ENCODE results near the gene SSC5D. TPM values are rescaled to one million over a fixed set of nuclear protein-coding genes. Genes with fewer than 3 reads are reported as not detected.

Gene SSC5D
- total and polyA plus RNA-seq, 2 experiments from 2014 or later: 0.23 to 0.69 TPM

DNA sequence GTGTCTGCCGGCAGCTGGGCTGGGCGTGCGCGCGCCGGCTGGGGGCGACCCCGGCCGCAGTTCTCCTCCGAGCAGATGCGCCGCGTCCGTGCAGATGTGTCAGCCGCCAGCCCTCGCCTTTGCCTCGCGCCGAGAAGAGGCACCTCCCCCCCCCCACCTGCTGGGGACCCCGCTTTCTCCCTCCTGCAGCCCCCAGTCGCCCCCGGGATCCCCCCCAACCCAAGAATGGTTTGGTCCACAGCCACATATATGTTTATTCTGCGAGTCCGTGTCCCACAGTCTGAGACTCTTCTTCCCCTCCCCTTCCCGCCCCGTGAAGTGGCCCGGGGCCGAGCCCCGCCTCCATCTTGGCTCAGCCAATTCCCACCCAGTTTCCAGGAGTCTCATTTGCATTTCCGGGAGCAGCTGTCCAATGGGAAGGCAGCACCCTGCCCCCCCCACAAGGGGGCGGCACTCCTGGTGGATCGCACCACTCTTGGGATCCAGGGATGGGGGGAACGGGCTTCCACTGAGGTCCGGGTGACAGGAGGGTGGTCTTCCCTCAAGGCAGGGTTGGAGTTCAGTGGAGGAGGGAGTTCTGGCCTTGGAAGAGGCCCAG lies 35.4 kb upstream of the SSC5D start:
- no peaks in the 10 kb centered on the region for H3K9me2 ChIP-seq (ENCODE audit: insufficient read depth)
- peaks cover 31% of the 10 kb centered on the region for H3K27me3 Mint-ChIP-seq (ENCODE audit: insufficient read depth, low read depth, poor library complexity)
- H3K4me1 Mint-ChIP-seq: peaks cover 6% of the 10 kb centered on the region; the same call in 2 of the 3 replicates
- DNase-seq (ENCODE audit: low spot score) (peak; percentile 95), ATAC-seq (peak; percentile 82)
- no peaks in the 10 kb centered on the region; the same call in 1 of the 2 replicates for H4K20me1 ChIP-seq (replicated peaks; ENCODE audit: insufficient read depth)
- peaks cover 15% of the 10 kb centered on the region for H3K36me3 Mint-ChIP-seq (ENCODE audit: low read depth)
- H2AFZ ChIP-seq: no peak overlapping the region
- H3K4me3 Mint-ChIP-seq: peak overlapping the region; percentile 77
- no peak overlapping the region for H3K27ac Mint-ChIP-seq
- peaks cover 37% of the 10 kb centered on the region for H3K27me3 ChIP-seq (ENCODE audit: insufficient read depth)
- H3K4me3 ChIP-seq: peak overlapping the region; percentile 66
- H3K4me2 ChIP-seq: peak overlapping the region; percentile 87
- H3K9me3 Mint-ChIP-seq: no peaks in the 10 kb centered on the region
- H3K27ac ChIP-seq (ENCODE audit: low read depth): no peak overlapping the region
- no peaks in the 10 kb centered on the region for H3F3A ChIP-seq (replicated peaks; ENCODE audit: low read depth)
- TF ChIP-seq ZNF331 (CRISPR knock-in tag; IDR thresholded peaks at IDR 0.05; ENCODE audit: low read depth) (no peak), JUNB (IDR thresholded peaks at IDR 0.05; ENCODE audit: unreplicated experiment) (no peak), EZH2phosphoT487 (IDR thresholded peaks at IDR 0.05; ENCODE audit: unreplicated experiment) (no peak), NANOG (IDR thresholded peaks at IDR 0.05; ENCODE audit: borderline replicate concordance) (no peak), POLR2AphosphoS5 (IDR thresholded peaks at IDR 0.05; ENCODE audit: low read depth) (peak; percentile 56)
- TF ChIP-seq, protein P1, sequence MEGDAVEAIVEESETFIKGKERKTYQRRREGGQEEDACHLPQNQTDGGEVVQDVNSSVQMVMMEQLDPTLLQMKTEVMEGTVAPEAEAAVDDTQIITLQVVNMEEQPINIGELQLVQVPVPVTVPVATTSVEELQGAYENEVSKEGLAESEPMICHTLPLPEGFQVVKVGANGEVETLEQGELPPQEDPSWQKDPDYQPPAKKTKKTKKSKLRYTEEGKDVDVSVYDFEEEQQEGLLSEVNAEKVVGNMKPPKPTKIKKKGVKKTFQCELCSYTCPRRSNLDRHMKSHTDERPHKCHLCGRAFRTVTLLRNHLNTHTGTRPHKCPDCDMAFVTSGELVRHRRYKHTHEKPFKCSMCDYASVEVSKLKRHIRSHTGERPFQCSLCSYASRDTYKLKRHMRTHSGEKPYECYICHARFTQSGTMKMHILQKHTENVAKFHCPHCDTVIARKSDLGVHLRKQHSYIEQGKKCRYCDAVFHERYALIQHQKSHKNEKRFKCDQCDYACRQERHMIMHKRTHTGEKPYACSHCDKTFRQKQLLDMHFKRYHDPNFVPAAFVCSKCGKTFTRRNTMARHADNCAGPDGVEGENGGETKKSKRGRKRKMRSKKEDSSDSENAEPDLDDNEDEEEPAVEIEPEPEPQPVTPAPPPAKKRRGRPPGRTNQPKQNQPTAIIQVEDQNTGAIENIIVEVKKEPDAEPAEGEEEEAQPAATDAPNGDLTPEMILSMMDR (conservative IDR thresholded peaks at IDR 0.05; ENCODE audit: low read depth in 2 of 2): peak in 1 of 2 experiments; percentile 11; a peak in 2 of 4 replicates
- TF ChIP-seq, protein P2, sequence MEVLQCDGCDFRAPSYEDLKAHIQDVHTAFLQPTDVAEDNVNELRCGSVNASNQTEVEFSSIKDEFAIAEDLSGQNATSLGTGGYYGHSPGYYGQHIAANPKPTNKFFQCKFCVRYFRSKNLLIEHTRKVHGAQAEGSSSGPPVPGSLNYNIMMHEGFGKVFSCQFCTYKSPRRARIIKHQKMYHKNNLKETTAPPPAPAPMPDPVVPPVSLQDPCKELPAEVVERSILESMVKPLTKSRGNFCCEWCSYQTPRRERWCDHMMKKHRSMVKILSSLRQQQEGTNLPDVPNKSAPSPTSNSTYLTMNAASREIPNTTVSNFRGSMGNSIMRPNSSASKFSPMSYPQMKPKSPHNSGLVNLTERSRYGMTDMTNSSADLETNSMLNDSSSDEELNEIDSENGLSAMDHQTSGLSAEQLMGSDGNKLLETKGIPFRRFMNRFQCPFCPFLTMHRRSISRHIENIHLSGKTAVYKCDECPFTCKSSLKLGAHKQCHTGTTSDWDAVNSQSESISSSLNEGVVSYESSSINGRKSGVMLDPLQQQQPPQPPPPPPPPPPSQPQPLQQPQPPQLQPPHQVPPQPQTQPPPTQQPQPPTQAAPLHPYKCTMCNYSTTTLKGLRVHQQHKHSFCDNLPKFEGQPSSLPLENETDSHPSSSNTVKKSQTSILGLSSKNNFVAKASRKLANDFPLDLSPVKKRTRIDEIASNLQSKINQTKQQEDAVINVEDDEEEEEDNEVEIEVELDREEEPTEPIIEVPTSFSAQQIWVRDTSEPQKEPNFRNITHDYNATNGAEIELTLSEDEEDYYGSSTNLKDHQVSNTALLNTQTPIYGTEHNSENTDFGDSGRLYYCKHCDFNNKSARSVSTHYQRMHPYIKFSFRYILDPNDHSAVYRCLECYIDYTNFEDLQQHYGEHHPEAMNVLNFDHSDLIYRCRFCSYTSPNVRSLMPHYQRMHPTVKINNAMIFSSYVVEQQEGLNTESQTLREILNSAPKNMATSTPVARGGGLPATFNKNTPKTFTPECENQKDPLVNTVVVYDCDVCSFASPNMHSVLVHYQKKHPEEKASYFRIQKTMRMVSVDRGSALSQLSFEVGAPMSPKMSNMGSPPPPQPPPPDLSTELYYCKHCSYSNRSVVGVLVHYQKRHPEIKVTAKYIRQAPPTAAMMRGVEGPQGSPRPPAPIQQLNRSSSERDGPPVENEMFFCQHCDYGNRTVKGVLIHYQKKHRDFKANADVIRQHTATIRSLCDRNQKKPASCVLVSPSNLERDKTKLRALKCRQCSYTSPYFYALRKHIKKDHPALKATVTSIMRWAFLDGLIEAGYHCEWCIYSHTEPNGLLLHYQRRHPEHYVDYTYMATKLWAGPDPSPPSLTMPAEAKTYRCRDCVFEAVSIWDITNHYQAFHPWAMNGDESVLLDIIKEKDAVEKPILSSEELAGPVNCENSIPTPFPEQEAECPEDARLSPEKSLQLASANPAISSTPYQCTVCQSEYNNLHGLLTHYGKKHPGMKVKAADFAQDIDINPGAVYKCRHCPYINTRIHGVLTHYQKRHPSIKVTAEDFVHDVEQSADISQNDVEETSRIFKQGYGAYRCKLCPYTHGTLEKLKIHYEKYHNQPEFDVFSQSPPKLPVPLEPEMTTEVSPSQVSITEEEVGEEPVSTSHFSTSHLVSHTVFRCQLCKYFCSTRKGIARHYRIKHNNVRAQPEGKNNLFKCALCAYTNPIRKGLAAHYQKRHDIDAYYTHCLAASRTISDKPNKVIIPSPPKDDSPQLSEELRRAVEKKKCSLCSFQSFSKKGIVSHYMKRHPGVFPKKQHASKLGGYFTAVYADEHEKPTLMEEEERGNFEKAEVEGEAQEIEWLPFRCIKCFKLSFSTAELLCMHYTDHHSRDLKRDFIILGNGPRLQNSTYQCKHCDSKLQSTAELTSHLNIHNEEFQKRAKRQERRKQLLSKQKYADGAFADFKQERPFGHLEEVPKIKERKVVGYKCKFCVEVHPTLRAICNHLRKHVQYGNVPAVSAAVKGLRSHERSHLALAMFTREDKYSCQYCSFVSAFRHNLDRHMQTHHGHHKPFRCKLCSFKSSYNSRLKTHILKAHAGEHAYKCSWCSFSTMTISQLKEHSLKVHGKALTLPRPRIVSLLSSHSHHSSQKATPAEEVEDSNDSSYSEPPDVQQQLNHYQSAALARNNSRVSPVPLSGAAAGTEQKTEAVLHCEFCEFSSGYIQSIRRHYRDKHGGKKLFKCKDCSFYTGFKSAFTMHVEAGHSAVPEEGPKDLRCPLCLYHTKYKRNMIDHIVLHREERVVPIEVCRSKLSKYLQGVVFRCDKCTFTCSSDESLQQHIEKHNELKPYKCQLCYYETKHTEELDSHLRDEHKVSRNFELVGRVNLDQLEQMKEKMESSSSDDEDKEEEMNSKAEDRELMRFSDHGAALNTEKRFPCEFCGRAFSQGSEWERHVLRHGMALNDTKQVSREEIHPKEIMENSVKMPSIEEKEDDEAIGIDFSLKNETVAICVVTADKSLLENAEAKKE (CRISPR knock-in tag; IDR thresholded peaks at IDR 0.05): no peak
- TF ChIP-seq, protein P3, sequence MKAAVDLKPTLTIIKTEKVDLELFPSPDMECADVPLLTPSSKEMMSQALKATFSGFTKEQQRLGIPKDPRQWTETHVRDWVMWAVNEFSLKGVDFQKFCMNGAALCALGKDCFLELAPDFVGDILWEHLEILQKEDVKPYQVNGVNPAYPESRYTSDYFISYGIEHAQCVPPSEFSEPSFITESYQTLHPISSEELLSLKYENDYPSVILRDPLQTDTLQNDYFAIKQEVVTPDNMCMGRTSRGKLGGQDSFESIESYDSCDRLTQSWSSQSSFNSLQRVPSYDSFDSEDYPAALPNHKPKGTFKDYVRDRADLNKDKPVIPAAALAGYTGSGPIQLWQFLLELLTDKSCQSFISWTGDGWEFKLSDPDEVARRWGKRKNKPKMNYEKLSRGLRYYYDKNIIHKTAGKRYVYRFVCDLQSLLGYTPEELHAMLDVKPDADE (IDR thresholded peaks at IDR 0.05): no peak
- H3K4me1 ChIP-seq (ENCODE audit: insufficient read depth): peaks cover 3% of the 10 kb centered on the region; the same call in 1 of the 2 replicates
- no peaks in the 10 kb centered on the region for H3K36me3 ChIP-seq (ENCODE audit: insufficient read depth)
- H3K79me2 ChIP-seq (replicated peaks; ENCODE audit: insufficient read depth): no peaks in the 10 kb centered on the region
